ENCODE data around the gene PHF14.

PHF14 gene

GRCh38 chr7:11109659-11110058 is 136.0 kb downstream of the PHF14 start:
- no peak for DNase-seq (ENCODE audit: low read depth in 2 of 2)

DNA sequence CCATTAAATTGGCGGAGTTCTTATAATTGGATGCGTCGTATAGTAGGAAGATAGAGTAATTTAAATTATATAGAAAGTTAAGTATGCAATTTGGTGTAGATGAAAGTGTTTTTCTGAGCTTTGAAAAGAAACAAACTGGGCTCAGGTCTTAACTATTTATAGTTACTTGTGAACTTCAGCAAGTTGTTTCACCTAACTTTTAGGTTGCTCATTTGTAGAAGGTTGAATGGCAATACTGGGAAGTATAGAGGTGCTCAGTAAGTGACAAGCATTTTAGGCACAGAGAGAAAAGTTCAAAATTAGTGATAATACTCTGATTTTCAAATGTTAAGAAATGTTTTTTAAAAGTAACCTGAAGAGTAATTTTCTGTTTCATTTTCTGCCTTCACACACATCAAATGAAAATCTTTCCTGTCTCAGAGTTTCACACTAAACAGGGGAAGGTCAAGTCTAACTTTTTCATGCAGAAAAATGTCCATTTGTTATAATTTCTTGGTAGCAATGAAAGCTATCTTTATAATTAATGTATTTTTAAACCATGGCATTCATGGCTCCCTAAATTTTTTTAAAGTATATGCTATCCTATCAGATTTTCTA is 146.5 kb downstream of the PHF14 start:
- no peak for DNase-seq (ENCODE audit: low read depth in 2 of 2)

- DNase-seq (ENCODE audit: low read depth in 2 of 2), result no peak
These were observed 147.1 kb downstream of the PHF14 start for GRCh38 chr7:11120675-11121220.

- no peak for DNase-seq (ENCODE audit: low read depth in 2 of 2)
These were observed 151.3 kb downstream of the PHF14 start for GRCh38 chr7:11124856-11125559.

DNA sequence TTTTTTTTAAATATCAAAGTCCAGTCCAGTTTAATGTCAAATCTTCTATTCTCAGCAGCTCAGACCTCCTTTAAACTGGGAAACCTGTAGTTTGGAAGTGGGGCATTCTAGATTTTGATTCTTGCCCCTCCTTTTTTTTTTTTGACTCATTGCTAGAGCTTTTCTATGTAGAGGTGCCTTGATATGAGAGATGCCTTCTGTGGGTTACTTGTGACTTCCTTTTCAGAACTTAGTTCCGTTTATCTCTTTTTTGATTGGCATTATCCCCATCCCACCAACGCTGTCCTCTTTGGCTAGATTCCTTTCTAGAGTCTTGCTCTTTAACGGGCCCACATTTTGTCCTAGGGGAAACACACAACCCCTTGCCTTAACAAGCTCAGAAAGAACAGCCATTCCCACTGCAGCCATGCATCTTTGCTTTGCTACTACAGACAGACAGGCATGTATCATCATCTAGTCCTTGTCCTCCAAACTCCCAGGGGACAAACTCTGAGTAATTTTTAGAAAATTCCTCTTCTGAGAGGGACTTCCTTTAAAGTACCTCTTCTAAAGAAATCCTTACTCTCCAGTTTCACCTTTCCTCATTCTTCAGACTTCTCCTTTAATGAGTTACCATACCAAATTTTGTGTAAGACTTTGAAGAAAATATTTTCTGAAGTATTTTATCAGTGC is 153.6 kb downstream of the PHF14 start:
- DNase-seq (ENCODE audit: low read depth in 2 of 2), result no peak

DNA sequence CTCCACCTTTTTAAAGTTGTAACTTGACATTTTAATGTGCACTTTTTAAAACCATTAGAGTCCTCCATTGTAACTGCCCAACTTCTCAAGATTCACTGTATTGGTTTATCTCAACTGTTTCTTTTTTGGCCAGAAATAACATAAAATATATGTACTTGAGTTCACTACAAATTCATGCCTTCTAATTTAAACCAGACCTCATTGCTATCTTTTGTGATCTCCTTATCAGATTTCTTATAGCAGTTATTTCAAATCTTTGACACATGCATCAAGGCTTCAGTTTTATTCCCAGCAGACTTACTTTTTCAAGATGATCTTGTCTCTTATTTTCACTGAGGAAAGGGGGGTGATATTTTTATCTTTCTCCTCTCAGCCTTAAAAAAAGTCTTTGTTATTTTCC is 154.3 kb downstream of the PHF14 start:
- no peak for DNase-seq (ENCODE audit: low read depth in 2 of 2)

GRCh38 chr7:11128498-11128897 is 154.8 kb downstream of the PHF14 start:
- no peak for DNase-seq (ENCODE audit: low read depth in 2 of 2)

- DNase-seq (ENCODE audit: low read depth in 2 of 2), result no peak
These were observed 156.3 kb downstream of the PHF14 start for GRCh38 chr7:11130012-11130411.

DNA sequence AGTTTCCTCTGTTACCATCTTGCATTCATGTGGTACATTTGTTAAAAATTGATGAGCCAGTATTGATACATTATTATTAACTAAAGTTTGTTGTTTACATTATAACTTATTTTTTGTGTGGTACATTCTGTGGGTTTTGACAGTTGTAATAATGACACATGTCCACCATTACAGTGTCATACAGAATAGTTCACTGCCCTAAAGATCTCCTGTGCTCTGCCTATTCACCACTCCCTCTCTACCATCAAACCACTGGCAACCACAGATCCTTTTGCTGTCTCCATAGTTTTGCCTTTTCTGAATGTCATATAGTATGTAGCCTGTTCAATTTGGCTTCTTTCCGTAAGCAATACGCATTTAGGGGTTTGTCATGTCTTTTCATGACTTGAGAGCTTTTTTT is 156.9 kb downstream of the PHF14 start:
- no peak for DNase-seq (ENCODE audit: low read depth in 2 of 2)

DNA sequence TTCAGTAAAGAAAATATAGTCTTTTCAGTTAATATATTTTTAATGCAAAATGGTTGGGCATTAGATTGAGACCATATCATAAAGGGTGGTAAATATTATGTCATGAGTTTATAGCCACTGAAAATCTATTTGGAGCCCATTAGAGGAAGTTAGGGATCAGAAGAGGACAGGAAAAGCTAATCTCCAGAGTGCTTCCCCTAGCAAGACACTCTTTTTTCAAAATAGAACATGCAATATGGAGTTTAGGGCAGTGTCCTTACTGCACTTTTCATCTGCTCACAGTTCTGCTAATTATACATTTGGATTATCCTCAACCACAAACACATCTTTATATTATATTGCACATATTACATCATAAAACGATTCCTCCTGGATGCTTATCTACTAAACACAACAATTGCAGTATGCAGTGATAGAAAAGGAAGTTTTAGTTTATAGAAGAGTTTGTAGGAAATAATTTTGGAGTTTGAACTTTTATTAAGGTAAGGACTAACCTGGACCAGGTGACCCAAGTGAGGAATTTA is 159.8 kb downstream of the PHF14 start:
- DNase-seq (ENCODE audit: low read depth in 2 of 2), result no peak

DNA sequence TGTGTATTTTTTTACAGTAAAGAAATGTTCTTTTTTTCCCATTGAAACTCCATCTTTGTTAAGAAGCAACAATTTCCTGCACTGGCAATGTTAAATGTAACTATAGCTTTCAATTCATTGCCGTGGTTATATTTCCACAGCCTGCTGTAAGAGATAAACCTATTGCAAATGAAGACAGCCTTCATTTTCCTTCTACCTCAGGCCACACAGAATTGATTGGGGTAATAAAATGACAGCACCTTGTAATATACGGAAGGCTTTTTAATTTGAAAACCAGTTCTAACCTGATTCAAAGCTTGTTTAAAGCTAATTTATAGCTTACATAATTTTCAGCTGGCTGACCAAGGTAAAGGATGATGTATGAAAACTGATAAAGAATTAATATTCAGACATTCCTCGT is 161.9 kb downstream of the PHF14 start:
- DNase-seq (ENCODE audit: low read depth in 2 of 2), result no peak

DNA sequence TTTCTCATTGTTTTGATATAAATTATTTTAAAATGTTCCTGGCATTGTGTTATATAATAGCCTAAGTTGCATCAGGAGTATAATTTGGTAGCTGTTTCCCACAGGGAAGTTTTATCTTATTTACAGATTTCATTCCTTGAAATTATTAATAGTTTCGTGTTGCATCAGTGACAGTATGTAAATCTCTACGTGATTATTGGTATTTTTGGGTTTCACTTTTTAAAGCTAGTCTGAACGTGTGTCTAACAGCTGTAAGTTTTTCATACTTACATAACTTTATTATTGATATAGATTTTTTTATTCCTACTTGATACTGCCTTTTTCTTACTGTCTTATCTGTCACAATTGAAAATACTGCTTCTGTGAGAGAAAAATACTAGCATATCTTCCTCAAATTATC is 167.9 kb downstream of the PHF14 start:
- DNase-seq (ENCODE audit: low read depth in 2 of 2), result no peak

GRCh38 chr7:11153694-11154093 is 180.0 kb downstream of the PHF14 start:
- DNase-seq (ENCODE audit: low read depth in 2 of 2), result no peak

DNA sequence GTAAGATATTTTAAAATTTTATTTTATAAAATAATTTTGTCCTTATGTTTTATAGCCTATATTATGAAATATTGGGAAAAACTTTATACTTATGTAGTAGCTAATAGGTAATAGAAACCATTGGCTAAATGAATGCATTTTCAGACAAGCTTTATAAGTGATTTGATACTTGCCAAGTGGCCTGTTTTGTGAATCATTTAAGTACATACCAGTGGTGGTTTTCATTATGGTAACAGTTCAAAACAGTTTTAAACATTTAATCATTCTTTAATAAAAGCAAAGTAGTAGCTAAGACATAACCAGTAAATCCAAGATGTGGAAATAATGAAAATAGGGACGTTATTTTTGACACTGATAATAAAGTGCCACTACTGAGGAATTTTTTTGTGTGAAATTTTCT is 182.2 kb downstream of the PHF14 start:
- no peak for DNase-seq (ENCODE audit: low read depth in 2 of 2)

DNA sequence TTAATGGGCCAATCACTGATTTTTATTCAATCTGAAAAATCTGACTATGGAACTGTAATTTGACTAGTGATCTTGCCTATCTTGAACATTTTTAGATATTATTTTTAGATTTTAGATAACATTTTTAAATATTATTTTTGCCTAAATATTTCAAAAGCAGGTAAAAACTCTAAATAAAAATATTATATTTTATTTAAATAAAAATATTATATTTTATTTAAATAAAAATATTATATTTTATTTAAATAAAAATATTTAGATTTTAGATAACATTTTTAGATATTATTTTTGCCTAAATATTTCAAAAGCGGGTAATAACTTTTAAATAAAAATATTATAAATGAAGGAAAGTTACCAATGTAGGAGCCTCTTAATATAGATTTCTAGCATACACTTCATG is 187.8 kb downstream of the PHF14 start:
- DNase-seq (ENCODE audit: low read depth in 2 of 2), result no peak

- no peak for DNase-seq (ENCODE audit: low read depth in 2 of 2)
These were observed 189.5 kb downstream of the PHF14 start for GRCh38 chr7:11163220-11163619.

DNA sequence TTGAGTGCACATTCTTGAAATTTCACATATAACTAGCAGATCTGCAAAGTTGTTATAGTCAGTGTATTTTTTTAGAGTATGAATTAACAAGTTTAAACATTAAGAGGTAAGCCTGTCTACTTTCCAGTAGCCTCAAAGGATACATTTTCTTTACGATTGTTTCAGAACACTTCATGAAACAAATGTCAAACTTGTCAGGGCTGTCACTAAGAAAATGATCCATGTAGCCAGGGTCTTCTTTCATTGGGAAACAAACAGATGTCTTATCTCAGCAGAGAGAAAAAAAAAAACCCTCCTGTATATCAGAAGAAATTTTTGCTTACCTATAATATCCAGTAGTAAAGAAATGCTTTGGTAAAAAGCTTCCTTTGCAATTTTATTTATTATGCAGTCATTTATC is 192.4 kb downstream of the PHF14 start:
- no peak for DNase-seq (ENCODE audit: low read depth in 2 of 2)

- DNase-seq (ENCODE audit: low read depth in 2 of 2), result no peak
These were observed 195.0 kb downstream of the PHF14 start for GRCh38 chr7:11168650-11169170.

DNA sequence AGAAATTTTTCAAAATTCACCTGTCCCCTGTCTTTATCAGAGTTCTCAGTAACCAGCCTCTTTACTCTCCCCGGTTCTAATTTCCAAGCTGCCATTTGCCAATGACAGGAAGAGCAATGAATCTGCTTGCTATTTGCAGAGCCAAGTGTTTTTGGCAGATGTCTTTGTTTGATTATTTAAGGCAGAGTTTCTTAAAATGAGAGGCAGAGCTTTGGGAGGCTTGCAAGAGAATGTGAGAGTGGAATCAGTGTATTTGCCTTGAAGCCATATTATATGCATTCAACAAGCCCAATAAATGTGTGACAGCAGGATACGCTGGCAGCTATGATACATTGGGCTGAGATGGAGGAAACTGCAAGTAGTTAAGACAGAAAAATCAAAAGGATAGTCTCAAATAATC is 196.5 kb downstream of the PHF14 start:
- no peak for DNase-seq (ENCODE audit: low read depth in 2 of 2)

DNA sequence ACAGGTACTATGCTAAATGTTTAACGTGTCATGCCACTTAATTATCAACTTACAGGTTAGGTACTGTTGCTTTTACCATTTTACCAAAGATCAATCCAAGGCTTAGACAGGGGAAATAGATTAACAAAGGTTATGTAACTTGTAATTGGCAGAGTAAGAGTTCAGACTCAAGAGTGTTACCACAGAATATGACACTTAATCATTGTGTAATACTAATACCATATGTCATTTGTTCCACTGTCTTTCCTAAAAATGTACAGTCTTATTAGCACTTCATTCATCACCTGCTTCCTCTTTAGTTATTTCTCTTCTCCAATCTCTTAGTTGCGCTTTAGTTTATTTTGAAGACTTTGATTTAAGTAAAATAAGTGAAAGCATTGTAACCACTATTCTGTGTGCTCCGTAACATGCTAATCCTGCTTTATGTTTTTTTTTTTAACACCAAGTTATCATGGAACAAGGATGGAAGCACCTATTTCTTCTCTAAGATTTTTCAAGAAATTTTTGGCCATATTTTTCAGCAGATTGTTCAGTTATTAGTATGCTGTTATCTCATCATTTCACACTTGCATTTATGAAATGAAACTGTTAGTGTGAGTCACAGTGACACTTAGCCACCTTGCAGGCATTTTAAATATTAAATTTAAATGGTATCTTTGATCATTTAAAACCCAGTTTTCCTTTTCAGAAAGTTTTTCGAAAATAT is 197.3 kb downstream of the PHF14 start:
- no peak for DNase-seq (ENCODE audit: low read depth in 2 of 2)

- DNase-seq (ENCODE audit: low read depth in 2 of 2), result no peak
These were observed 198.0 kb downstream of the PHF14 start for GRCh38 chr7:11171569-11172192.
